ENCODE data around the gene TSPAN5. TPM values are rescaled to one million over a fixed set of nuclear protein-coding genes. Genes with fewer than 3 reads are reported as not detected.

The TSPAN5 gene
- total RNA-seq, 1 donor from 2014 or later = 24.9 TPM

DNA sequence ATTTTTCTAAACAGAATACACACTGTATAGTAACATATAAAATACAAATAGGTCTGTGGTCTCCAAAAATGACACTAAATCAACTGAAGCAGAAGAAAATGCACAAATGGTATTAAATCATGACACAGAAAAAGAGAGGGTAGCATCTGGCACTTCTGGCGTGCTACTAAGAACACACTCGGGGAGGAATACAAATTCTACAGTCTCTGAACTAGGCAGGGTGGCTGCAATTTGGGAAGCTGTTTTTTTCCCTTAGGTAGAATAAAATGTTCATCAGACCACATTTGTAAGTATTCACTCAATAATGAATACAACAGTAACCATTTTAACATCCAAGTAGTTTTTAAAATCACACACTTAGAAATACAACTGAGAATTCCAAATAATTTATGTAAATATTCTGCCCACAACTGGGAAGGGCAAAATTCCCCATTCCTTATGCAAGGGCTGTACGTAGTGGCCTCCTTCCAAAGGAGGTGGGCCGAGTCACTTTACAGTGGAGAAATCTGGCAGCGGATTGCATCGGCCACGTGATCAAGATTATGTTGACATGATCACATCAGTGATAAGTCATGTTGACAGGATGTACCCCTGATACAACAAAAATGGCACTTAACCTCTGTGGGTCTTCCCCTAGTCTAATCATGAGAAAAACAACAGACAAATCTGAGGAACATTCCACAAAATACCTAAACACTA lies 101.1 kb downstream of the TSPAN5 start:
- TF ChIP-seq, protein P1, sequence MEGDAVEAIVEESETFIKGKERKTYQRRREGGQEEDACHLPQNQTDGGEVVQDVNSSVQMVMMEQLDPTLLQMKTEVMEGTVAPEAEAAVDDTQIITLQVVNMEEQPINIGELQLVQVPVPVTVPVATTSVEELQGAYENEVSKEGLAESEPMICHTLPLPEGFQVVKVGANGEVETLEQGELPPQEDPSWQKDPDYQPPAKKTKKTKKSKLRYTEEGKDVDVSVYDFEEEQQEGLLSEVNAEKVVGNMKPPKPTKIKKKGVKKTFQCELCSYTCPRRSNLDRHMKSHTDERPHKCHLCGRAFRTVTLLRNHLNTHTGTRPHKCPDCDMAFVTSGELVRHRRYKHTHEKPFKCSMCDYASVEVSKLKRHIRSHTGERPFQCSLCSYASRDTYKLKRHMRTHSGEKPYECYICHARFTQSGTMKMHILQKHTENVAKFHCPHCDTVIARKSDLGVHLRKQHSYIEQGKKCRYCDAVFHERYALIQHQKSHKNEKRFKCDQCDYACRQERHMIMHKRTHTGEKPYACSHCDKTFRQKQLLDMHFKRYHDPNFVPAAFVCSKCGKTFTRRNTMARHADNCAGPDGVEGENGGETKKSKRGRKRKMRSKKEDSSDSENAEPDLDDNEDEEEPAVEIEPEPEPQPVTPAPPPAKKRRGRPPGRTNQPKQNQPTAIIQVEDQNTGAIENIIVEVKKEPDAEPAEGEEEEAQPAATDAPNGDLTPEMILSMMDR (conservative IDR thresholded peaks at IDR 0.05; ENCODE audit: low read depth, low read length) = no peak
- H3K4me3 ChIP-seq (ENCODE audit: low read depth, low read length) = no peak overlapping the region
- DNase-seq (ENCODE audit: low read depth) = no peak

DNA sequence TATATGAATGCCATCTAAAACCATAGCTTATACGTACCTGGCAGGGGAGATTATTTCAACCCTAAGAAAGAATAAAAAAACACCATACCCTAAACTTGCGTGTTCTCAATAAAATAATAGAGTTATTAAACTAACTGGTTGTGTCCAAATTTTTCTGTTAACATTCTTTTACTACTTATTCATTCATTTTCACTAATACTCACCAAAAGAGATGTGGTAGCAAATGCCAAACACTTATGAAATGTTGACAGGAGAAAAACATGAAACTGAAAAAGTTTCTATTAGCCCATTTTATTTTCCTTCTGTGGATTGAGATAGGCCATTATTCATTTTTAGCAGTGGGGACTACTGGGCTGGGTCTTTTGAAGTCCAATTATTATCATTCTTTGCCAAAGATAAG lies 102.0 kb downstream of the TSPAN5 start:
- TF ChIP-seq, protein P1 (conservative IDR thresholded peaks at IDR 0.05; ENCODE audit: low read depth, low read length) = no peak
- H3K4me3 ChIP-seq (ENCODE audit: low read depth, low read length) = no peak overlapping the region
- DNase-seq (ENCODE audit: low read depth) = no peak

DNA sequence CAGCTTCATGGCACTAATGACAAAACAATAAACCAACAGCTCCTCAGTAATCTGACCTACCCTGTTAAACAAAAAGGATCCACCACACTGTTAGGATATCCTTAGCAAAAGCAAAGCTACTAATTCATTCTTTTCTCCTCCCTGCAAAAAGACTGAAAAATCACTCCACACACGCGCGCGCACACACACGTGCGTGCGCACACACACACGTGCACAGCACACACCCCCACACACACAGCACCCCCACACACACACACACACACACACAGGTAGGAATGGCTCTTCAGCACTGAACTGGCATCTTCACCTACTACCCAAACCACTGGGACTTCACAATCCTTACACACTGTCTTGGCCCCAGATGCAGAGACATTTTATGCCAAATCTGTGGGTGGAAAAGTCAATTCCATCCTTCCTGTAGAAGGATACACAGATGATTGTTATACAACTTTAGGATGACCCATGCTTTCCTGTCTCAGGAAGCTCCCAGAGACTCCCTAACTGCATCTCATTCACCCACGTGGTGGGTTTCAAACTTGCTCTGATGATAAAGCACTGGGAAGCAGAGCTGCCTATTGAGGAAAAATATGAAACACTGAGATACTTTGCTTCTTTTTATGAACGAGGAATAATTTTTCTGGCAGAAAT lies 102.5 kb downstream of the TSPAN5 start:
- no peak for DNase-seq (ENCODE audit: low read depth)
- TF ChIP-seq, protein P1 (conservative IDR thresholded peaks at IDR 0.05; ENCODE audit: low read depth, low read length) = no peak
- H3K4me3 ChIP-seq (ENCODE audit: low read depth, low read length) = no peak overlapping the region

DNA sequence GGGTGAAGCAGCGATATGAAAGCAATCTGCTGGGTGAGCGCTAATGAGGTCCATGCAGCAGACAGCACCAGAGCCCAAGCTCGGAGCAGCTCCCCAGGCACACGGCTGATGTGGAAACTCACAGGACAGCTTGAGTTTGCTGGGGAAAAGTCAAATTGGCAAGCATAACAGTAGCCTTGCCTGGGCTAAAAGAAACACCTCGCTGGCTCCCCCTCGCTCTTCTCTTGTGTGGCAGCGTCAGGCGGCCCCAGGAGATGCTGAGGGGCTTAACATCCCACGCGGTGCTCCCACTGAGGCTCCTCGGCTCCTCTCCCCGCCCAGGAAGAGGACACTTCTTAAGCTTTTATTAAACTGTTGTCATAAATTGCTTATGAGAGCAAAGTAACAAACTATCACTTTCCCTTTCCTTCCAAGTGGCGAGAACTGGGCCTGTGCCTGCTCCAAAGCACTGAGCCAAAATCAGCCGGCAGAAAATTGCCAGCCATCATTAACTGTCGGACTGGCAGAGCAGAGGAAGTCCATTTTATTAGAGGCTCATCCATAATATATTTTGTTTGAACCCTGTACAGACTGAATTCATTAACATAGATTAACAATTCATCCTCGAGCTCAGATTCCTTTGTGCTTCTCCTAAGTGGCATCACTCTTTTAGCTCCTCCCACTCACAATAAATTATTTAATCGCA lies 111.4 kb downstream of the TSPAN5 start:
- no peak for DNase-seq (ENCODE audit: low read depth)
- TF ChIP-seq, protein P1 (conservative IDR thresholded peaks at IDR 0.05; ENCODE audit: low read depth, low read length) = no peak
- peak overlapping the region; percentile 47 for H3K4me3 ChIP-seq (ENCODE audit: low read depth, low read length)

DNA sequence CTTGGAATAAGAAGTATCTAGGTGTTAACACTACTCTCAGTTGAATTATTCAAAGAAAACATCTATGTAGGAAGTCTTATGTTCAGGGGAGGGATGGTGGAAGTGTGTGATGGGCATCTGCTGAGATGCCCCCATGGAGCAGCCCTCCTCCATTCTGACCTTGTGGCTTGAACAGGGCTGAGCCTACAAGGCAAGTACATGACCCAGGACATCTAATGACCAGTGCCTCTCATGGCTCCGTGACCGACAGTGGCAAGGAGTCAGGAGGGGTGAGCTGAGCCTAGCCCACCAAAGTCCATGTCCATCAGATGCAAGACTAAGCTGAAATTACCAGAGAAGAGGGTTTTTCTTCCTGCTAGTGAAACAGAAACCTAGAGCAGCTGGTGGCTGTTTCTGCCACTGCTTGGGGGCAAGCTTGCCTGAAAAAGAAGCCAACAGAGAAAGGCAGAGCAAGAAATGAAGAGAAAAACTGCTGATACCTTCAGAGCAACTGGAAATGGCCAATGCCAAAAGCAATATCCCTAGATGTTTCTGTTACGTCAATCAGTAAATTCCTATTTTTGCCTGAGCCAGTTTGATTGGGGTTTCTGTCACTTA lies 113.5 kb downstream of the TSPAN5 start:
- DNase-seq (ENCODE audit: low read depth) = no peak
- H3K4me3 ChIP-seq (ENCODE audit: low read depth, low read length) = no peak overlapping the region
- TF ChIP-seq, protein P1 (conservative IDR thresholded peaks at IDR 0.05; ENCODE audit: low read depth, low read length) = no peak

DNA sequence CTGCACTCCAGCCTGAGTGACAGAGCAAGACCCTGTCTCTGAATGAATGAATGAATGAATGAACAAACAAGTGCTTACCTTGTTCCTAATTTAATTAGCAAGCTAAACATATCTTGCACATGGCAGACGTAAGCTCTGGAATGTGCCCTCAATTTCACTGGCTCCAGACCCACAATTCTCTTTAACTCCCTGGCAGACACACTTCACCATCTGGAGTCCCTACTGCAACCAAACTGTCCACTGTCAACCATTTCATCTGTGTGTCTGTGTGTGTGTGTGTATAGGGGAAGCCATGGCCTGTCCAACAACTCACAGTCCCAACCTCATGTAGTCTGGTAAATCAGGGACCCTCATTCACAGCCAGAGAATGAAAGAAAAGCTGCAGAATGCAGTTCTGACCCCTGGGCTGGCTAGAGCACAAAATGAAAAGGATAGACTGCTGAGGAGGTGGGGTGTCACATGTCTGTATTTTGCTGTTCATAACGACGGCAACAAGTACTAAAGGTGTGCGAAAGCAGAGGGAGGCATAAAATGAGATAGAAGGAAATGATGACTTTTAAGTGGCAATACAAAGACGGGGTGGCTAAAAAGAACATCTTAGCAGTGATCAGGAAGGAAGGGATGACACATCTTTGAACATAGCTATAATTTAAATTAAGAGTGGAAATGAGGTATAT lies 114.1 kb downstream of the TSPAN5 start:
- DNase-seq (ENCODE audit: low read depth) = no peak
- TF ChIP-seq, protein P1 (conservative IDR thresholded peaks at IDR 0.05; ENCODE audit: low read depth, low read length) = no peak
- no peak overlapping the region for H3K4me3 ChIP-seq (ENCODE audit: low read depth, low read length)

All from epithelial cell of proximal tubule (primary cell).